HG03060 (cell line): ENCODE results near the gene MFRP.
"Not testable (repeated sequence)": the region's sequence is repeated elsewhere in the genome, so short reads cannot be mapped to it uniquely, and the experiment has no call there.

Experiments used
- ATAC-seq: cut with Tn5 transposase; IDR thresholded peaks from one replicate; pipeline ENCODE4 v1.9.1; 2021; ENCODE audit warnings: low read depth, moderate number of reproducible peaks; ENCODE audit not compliant: unreplicated experiment

Gene MFRP

DNA sequence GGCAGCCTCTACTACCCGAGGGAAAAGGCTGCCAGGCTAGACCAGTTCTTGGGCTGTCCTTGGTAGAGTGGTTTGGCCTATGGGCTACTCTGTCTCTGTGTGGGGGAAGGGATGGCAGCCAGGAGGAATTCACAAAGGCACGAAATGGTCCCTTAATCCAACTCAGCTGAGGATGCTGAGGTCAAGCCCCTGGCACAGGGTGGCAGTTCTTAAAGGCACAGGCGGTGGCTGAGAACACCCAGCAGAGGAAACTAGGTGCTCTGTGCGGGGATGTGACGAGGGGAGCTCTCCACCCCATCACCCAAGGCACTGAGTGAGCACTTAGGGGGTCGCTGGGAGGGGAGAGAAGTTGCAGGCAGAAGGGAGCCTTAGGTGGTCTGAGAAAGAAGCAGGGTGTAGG, at the start of gene MFRP:
MFRP (minus strand) TSS at position 101 of the 400 bp plus-strand sequence. CDS start 192 bp downstream, outside the sequence.
- no peak for ATAC-seq

DNA sequence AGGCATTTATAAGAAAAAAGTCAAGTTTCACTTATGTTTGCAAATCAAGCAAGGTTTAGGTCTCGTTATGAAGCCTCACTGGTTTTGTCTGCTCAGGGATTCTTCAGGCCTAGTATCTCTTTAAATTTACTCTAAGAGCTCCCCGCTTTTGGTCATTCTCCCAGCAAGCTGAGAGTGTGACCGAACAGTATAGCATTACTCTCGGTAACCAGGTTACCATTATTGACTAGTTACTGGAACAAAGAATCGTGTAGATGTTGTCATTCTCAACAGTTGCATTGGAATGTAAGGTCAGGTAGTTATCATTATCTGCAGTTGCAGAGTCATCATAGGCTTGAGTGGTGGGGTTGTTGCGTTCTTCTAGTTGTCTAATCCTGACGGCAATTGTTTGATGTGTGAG, 44.8 kb upstream of the MFRP start:
- ATAC-seq, result no peak

DNA sequence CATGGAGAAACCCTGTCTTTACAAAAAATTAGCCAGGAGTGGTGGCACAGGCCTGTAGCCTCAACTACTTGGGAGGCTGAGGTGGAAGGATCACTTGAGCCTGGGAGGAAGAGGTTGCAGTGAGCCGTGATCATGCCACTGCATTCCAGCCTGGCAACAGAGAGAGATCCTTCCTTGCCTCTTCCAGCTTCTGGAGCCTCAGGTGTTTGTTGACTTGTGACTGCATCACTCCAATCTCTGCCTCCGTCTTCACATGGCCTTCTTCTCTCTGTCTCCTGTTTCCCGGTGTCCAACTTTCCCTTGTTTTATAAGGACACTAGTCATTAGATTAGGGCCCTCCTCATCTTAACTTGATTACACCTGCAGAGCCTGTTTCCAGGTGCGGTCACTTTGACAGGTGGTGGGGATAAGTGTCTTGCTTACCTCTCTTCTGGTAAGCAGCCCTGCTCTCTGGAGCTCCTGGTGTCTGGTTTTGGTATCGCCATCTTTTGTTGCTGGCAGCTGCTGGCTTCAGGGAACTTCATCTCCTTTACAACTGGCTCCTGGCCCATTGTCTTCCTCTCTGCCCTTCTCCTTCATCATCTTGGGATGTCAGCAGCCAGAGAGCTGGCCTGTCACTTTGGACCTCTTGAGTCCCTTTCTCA, 43.2 kb upstream of the MFRP start:
- no peak for ATAC-seq

DNA sequence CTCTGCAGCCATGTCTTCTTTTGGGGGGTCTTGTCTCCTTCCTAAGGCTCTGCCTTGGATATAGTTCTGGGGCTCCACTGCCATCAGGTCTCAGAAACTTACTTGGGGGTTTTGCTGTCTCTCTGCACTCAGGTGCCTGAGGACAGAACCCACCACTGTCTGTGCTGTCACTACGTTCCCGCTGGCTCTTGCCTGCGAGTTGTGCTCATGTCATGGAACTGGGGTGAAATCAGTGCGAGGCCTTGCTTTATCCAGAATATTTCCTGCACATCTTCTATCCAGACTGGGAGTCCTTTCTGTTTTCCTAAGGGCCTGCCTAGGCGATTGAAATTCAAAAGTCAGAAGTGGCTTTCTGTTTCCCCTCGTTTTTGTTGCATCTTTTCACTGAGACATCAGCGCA, 41.6 kb upstream of the MFRP start:
- no peak for ATAC-seq

DNA sequence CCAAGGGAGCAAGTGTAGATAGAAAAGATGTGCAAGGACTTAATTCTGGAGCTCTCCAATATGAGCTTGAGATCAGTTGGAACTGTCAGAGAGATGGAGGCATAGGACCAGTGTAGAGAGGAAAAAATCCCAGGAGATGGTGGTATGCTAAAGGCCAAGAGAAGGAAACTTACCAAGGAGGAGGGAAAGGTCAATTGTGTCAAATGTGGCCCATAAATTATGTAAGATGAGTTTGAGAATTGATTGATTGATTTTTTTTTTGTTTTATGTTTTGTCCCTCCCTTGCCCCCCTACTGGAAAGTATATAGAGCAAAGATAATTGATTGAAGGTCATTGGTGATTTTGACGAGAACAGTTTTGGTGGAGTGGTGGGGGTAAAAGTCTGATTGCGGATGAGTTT, 37.8 kb upstream of the MFRP start:
- no peak for ATAC-seq

DNA sequence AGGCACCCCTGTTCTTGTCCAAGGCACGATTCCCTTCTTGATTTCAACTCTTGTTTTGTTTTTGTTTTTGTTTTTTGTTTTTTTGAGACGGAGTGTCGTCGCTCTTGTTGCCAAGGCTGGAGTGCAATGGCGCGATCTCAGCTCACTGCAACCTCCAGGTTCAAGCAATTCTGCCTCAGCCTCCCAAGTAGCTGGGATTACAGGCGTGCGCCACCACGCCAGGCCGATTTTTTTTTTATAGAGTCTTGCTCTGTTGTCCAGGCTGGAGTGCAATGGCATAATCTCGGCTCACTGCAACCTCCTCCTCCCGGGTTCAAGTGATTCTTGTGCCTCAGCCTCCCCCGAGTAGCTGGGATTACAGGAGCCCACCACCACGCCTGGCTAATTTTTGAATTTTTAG, 36.0 kb upstream of the MFRP start:
- ATAC-seq, result not testable (repeated sequence)

DNA sequence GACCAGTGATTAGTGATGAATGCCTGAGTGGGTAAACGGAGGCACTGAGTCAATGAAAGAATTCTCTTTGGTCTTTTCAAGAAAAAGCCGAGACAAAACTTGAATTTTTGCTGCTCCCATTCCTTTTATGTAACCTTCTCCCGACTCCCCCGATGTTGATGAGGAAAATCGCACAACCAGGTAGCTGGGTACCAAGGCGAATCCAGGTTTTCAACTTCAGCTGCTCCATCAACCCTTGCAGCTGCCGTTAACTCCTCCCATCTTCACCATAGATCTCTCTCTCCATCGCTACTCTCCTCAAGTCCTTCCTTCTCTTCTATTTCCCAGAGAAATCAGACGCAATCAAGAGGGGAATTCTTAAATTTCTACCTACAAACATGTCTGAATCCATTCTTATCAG, 35.6 kb upstream of the MFRP start:
- ATAC-seq, result no peak

DNA sequence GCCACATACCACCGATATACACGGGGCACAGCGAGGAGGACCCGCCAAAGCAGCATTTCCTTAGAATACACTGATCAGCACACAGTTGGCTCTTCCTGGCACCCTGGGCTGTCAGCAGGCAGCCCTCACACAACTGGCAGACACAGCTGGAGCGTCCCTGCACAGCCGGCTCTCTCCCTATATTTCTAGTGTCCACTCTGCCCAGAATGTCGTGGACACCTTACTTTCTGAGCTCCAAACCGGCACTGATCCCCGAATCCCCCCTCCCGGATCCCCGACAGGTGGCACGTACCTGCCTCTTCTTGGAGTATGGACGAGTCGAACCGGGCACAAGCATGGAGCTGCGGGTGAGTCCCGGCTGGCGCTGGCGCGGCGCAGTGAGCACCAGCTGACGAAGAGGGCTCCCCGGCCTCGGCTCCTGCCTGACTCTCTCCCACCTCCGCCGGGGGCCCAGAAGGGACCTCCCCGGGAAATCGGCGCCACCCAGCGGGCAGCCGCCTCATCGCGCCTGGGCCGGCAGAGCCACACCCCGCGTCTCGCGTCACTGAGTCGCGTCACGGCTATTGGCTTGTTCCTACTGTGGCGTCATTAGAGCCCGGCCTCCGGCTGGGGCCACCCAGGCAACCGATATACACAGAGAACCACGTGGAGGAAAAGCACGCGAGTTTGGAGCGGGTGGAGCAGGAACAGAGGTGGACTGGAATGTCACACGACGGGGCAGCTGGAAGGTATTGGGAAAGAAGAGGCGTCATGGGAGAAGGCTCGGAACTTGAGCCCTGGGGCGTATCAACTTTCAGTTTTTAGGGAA, 34.9 kb upstream of the MFRP start, which contains the start of gene USP2:
USP2 (minus strand) TSS at position 510 of the 808 bp plus-strand sequence. CDS start 8,210 bp downstream, outside the sequence.
- peak; percentile 69 for ATAC-seq

DNA sequence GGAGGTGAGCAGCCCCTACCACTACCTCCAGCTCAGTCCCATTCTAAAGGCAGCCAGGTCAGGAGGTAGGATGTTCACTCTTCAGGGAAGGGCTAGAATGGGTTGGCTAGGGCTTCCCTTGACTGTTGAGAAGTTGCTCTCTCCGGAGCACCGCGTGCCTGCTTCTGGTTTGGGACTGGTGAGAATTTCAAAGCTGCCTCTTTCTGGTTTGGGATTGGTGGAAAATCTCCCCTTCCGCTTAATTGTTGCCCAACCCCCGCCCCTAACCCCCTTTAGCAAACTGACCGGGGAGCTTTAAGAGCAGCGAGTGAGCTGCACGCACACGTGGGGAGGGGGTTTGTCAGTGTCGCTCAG, 34.3 kb upstream of the MFRP start:
- ATAC-seq, result no peak

DNA sequence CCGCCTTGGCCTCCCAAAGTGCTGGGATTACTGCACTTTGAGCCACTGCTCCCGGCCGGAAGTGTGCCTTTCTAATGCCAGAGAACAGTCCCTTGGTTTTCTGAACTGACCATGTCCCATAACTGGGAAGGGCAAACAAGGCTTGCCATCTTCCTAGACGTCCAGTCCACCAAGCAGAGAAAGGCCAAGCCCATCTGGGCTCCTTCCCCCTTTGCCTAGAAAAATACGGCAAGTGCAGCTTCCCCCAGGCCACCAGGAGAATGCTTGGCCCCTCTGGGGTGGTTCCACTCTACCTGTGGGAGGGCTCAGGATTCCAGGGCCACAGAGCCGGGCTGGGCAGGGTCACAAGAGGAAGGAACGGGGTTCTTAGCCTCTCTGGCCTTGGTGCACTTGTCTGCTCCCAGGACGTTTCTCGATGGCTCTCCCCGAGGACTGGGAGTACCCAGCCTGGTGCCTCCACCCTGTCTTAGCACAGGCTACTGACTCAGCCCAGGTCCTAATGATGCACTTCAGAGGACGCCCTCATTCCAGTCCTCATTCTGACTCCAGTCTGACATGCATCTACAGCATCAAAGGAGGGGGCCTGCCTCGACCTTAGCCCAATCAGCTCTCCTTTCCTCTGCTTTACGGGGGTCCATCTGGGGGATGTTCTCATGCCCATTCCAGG, 33.8 kb upstream of the MFRP start:
- no peak for ATAC-seq

DNA sequence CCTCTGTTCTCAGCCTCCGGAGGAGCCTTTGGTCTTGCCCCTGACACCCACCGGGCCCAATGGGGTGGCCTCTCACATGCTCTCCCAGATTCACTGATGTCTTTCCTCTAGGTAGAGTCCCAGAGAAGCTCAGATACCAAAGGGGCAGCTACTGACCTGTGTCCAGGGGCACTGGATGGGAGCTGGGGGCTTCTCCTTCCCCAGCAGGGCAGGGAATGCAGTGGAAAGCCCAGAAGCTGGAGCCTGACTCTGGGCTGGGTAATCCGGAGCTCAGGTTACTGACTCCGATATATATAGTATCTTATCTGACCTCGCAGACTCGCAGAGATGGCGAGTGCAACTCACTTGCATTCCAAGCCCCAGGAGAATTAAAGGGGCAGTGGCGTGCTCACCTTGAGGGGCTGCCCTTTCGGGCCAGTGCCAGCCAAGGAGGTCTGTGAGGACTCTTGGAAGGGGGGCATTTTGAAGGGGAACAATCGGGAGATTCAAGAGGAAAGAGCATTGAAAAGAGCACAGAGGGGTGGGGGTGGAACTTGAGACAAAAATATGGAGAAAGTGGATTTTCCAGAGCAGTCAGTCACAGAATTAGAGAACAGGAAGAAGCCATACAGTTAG, 32.5 kb upstream of the MFRP start:
- ATAC-seq, result no peak

DNA sequence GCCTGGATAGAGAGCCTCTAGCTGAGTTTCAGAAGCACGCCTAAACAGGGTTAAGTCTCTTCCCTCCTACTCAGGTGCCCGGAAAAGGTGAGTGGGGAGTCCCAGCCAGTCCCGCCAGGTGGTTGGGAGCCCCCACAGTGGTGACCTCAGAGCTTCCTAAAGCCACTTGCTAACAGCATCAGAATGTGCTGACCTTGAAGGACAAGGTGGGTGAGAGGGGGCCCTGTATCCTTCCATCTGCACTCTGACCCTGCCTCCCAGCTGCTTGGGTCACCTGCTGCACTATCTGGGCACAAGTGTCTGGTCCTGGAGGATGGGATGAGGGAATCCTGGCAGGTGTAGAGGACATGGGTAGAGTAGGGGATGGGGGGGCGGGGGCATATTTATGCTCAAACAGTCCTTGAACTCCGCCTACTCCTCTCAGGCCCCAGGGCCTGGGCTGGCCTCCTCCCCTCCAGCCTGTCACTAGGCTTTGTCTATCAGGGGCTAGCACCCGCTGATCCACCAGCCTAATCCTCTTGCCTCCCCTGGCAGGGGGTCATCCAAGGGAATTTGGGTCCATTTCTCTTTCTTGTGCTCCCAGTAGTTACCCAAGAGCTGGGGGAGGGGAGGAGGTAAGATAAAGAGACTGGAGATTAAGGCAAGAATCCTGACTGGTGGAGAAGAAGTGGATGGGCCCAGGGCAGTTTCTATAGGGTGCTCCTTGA, 31.6 kb upstream of the MFRP start:
- no peak for ATAC-seq

DNA sequence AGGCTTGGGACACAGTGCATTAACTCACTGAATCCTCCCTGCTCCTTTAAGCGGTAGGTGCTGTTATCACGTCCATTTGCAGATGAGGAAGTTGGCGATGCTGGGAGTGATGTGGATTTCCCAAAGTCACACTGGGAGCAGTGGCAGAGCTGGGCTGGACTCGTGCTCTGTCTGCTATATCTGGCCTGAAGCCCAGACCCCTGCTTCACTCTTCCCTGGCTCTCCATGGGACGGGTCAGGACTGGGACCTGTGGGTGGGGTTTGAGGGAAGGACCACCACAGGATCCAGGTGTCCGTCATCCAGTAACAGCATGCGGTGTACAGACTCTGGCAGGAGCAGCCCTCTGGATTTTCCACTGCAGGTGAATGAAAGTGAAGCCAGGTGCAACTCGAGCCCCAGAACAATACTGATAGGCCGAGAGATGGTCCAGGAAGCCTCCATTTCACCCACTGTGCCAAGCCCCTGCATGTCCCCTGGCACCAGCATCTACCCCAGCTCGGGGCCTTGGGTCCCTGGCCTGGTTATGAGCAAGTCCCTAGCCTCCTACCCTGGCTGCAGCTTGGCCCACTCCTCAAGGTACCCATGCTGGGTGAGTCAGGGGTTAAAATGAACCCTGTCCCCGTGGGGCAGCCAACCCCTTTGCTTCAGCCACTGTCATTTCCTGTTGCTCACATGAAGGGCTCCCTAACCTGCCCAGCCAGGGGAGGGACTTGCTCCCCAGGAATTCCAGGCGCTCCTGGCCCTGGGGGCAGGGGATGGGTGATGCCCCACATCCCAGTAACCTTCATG, 30.8 kb upstream of the MFRP start:
- no peak for ATAC-seq

DNA sequence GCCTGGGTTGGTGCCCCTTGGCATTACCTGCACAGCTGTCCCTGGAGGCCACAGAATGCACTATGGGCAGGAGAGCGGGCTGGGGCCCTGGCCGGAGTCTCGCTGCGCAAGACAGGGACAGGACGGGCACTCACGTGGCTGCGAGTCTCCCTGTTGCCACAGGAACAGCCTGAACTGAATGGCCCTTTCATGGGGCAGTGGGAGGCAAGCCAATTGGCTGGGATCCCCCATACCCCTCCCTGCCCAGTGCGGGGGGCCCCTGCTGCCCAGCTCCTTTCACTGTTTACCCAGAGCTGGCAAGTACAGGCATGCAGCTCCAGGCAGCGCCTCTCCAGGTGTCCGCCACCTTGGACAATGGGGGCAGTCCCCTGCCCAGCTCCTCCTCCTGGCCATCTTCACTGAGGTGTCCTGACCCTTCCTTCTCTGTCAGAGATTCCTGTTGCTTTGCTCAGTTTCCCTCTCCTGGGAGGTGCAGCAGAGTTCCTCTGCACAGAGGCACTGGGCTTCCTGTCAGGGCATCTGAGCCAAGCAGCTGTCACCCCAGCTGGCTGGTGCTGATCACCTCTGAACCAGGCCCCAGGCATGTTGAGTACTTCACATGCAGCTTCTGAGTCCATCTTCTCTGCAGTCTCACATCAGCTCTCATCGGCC, 29.8 kb upstream of the MFRP start:
- ATAC-seq, result no peak

DNA sequence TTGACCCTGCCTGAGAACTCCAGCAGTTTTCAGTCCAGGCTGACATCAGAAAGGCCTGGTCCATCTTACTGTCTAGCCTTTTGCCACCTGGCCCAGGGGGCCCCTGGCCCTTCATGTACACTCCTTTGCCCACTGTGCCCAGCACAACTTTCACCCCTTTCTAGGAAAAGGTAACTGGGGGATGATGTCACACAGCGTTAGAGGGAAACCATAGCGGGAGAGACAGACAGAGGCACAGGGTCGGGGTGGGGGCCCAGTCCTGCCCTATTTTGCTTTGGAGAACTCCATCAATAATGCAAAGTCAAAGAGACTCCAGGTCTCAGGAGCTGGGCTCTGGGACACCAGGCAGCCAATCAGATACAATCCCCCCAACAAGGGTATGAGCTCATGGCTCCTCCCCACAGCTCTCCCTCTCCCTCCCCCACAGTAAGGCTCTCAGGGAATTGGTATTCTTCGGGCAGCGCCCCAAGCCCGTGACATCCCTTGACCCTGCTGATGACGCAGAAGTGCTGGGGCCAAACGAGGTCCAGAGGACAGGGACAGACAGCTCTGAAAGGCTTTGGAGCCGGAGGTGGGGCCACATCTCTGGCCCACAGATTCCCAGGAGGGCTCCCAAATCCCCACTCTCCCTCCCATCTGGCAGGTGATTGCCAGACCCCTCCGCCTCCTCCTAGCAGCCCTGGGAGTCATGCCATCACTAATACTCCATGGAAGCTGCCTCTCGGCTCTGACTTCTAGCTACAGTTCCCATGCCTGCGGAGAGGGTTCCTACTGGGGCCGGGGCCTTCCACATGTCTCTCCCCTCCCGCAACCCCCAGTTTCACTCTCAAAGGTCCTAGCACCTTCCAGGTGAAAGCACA, 29.1 kb upstream of the MFRP start:
- no peak for ATAC-seq

DNA sequence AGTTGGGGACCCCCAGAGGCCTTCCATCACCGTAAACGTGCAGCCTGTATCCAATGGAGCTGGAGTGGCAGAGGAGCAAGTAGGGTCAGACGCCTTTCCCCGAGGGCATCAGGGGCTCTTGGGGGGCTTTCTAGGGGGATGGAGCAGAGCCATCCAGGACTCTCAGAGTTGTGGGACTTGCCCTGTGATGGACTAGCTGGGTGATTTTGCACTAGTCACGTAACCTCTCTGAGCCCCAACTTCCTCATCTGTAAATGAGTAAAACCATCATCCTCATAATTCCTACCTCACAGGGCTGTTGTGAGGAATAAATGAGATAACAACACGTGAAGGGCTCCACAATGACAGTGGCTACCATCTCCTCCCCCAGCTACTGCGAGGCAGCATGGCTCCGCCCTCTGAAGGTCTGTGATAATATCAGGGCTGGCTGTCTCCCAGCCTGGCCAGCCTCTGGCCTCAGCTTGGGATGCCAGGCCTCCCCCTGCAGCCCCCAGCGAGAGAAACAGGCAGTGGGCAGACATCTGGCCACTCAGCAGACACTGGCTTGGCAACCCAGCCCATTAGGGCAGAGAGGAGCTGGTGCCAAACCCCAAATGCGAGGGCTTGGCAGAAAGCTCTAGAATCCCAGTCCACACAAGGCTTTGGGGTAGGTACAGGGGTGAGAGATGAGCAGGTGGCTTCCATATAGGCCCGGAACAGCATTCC, 28.3 kb upstream of the MFRP start:
- ATAC-seq, result no peak

DNA sequence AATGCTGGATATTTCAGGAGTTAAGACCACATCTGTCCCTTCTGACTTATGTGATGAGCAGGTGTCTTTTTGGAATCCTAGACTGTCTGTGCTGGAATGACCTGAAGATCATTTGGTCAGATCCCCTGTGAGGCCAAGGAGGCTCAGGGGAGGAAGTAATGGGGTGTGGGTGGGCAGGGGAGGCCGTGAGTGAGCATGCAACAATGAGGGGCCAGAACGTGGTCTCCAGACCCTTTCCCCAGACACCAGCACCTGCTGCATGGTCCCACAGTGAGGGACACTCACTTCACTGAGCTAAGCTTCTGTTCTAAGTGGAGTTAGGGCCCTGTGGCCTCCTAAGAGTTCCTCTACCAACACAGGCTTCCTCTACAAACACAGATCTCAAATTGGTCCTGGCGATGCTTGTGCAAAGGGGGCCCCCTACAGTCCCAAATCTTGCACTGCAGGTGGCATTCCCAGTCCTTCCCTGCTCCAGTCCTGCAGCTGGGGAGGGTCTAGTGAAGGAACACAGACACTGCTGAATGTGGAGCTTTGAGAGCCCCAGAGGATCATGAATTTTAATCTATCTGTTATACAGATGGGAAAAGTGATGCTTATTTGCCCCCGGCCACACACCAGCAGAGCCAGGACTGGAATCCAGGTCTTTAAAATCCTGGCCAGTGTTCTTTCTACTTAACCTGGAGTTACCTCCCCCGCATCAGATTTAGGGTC, 27.6 kb upstream of the MFRP start:
- ATAC-seq, result no peak
